ENCODE data around the gene GIT1. TPM values are rescaled to one million over a fixed set of nuclear protein-coding genes. Genes with fewer than 3 reads are reported as not detected.

Gene GIT1
- total RNA-seq, 1 experiment from 2014 or later, result 24.2 TPM

DNA sequence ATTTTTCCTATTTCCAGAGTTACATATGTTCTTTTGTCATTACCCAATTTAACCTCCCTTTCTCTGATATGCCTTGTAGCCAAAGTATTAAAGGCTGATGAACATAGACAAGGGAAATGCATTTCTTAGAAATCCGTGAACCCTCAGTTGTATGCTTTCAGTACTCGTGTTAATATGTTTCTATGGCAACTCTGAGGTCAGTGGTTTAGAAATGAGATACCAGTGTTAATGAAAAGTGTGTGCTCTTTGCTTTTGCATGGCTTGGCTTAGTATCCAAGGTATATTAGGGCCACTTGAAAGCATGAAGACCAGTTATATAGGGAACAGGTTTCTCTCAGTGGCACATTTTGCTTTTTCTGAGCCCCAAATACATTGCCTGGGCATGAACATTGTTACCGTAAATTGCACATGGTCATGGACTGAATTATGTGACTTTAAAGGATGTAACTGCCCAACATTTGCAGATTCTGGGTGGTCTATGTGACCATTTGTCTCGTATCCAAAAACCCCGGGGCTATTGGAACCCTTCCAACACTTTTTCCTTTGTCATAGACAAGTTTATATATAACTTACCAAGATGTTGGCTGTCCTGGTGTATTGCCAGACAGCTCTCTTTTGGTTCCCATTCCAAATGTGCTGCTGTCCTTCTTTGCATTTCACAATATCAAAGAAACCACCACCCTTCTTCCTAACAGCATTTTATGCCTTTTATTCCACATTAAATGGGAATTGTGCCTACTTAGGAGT, 40.1 kb downstream of the GIT1 start:
- Histone ChIP-seq H3K4me1 (ENCODE audit: insufficient read depth, low read length) (no peaks in the 10 kb centered on the region), H3F3A (ENCODE audit: low read length, unreplicated experiment) (no peaks in the 10 kb centered on the region), H3K9me2 (replicated peaks; ENCODE audit: low read length) (no peaks in the 10 kb centered on the region), H3K27me3 (ENCODE audit: low read length) (no peaks in the 10 kb centered on the region), H3K9ac (ENCODE audit: low read length) (no peak overlapping the region), H3K4me2 (ENCODE audit: low read length) (no peak overlapping the region), H3K79me2 (ENCODE audit: low read length) (no peaks in the 10 kb centered on the region), H3K36me3 (ENCODE audit: low read depth, low read length) (no peaks in the 10 kb centered on the region), H4K20me1 (ENCODE audit: low read length) (no peaks in the 10 kb centered on the region), H3K27ac (ENCODE audit: low read length) (no peak overlapping the region), H3K9me3 (ENCODE audit: low read length) (no peaks in the 10 kb centered on the region), H3K4me3 (ENCODE audit: low read length) (no peak overlapping the region), H2AFZ (ENCODE audit: low read length) (no peak overlapping the region)
- DNase-seq (no peak), ATAC-seq (no peak)
- ChIA-PET CTCF (no interaction called here), POLR2A (ENCODE audit: unreplicated experiment) (no interaction called here)
- intact Hi-C loops (cut with micrococcal nuclease), result no loop called here
- BruUV-seq (replicated peaks), result no TSS peak
- TF ChIP-seq, protein P1, sequence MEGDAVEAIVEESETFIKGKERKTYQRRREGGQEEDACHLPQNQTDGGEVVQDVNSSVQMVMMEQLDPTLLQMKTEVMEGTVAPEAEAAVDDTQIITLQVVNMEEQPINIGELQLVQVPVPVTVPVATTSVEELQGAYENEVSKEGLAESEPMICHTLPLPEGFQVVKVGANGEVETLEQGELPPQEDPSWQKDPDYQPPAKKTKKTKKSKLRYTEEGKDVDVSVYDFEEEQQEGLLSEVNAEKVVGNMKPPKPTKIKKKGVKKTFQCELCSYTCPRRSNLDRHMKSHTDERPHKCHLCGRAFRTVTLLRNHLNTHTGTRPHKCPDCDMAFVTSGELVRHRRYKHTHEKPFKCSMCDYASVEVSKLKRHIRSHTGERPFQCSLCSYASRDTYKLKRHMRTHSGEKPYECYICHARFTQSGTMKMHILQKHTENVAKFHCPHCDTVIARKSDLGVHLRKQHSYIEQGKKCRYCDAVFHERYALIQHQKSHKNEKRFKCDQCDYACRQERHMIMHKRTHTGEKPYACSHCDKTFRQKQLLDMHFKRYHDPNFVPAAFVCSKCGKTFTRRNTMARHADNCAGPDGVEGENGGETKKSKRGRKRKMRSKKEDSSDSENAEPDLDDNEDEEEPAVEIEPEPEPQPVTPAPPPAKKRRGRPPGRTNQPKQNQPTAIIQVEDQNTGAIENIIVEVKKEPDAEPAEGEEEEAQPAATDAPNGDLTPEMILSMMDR (conservative IDR thresholded peaks at IDR 0.05; ENCODE audit: low read depth, low read length), result no peak
- TF ChIP-seq EZH2phosphoT487 (IDR thresholded peaks at IDR 0.05; ENCODE audit: borderline replicate concordance, low read length), result no peak
- TF ChIP-seq EZH2 (IDR thresholded peaks at IDR 0.05; ENCODE audit: low read length, unreplicated experiment), result no peak

DNA sequence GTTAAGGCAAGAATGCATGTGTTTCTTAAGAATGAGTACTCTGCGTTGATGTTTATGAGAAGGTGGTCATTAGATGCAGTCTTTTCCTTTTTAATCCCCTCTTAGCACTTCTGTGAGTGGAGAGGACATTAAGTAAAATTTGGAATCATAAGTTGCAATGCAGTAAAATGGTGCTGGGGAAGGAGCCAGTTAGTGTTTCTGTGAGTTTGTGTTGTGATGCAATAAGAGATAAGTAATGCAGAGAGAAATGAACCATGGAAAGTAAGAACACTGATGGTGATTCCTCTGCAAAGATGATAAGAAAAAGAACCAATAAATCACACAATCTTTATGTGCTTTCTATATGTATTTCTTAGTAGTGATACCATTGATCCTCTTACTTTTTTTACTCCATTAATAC, 42.6 kb downstream of the GIT1 start:
- no TSS peak for BruUV-seq (replicated peaks)
- H3K9me3 ChIP-seq (ENCODE audit: low read length), result no peaks in the 10 kb centered on the region
- H3K9ac ChIP-seq (ENCODE audit: low read length), result no peak overlapping the region
- H3K4me2 ChIP-seq (ENCODE audit: low read length), result no peak overlapping the region
- H3K27me3 ChIP-seq (ENCODE audit: low read length), result no peaks in the 10 kb centered on the region
- no peak overlapping the region for H2AFZ ChIP-seq (ENCODE audit: low read length)
- ChIA-PET CTCF (no interaction called here), POLR2A (ENCODE audit: unreplicated experiment) (no interaction called here)
- H3K79me2 ChIP-seq (ENCODE audit: low read length), result no peaks in the 10 kb centered on the region
- H3K9me2 ChIP-seq (replicated peaks; ENCODE audit: low read length), result no peaks in the 10 kb centered on the region
- H4K20me1 ChIP-seq (ENCODE audit: low read length), result no peaks in the 10 kb centered on the region
- no peak overlapping the region for H3K4me3 ChIP-seq (ENCODE audit: low read length)
- no peaks in the 10 kb centered on the region for H3K4me1 ChIP-seq (ENCODE audit: insufficient read depth, low read length)
- intact Hi-C loops (cut with micrococcal nuclease), result no loop called here
- TF ChIP-seq EZH2phosphoT487 (IDR thresholded peaks at IDR 0.05; ENCODE audit: borderline replicate concordance, low read length), result no peak
- no peak for TF ChIP-seq EZH2 (IDR thresholded peaks at IDR 0.05; ENCODE audit: low read length, unreplicated experiment)
- TF ChIP-seq, protein P1 (conservative IDR thresholded peaks at IDR 0.05; ENCODE audit: low read depth, low read length), result no peak
- no peaks in the 10 kb centered on the region for H3F3A ChIP-seq (ENCODE audit: low read length, unreplicated experiment)
- DNase-seq, result no peak
- H3K36me3 ChIP-seq (ENCODE audit: low read depth, low read length), result no peaks in the 10 kb centered on the region
- ATAC-seq, result no peak
- no peak overlapping the region for H3K27ac ChIP-seq (ENCODE audit: low read length)

DNA sequence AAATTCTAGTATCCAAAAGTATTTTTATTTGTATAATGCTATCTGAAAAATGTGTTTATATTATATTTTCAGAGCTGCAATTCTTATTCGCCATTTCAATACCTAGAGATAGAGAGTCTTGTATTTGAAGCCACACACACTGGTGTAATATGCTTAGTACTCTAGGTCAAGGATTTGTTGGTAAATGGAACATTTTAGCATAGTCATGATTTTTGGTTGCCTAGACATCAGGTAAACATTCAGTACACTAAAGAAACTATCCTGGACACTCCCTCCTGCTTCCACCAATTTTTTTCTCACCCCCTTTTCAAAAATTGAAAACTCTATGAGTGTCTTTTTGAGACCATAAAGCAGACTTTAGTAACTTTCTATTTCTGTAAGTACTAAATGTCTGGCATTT, 43.4 kb downstream of the GIT1 start:
- H4K20me1 ChIP-seq (ENCODE audit: low read length), result no peaks in the 10 kb centered on the region
- no peaks in the 10 kb centered on the region for H3K36me3 ChIP-seq (ENCODE audit: low read depth, low read length)
- H3K79me2 ChIP-seq (ENCODE audit: low read length), result no peaks in the 10 kb centered on the region
- no peaks in the 10 kb centered on the region for H3F3A ChIP-seq (ENCODE audit: low read length, unreplicated experiment)
- H3K9me3 ChIP-seq (ENCODE audit: low read length), result no peaks in the 10 kb centered on the region
- H3K9me2 ChIP-seq (replicated peaks; ENCODE audit: low read length), result no peaks in the 10 kb centered on the region
- no TSS peak for BruUV-seq (replicated peaks)
- no peak overlapping the region for H3K27ac ChIP-seq (ENCODE audit: low read length)
- no peak overlapping the region for H3K4me3 ChIP-seq (ENCODE audit: low read length)
- no peak for DNase-seq
- H3K27me3 ChIP-seq (ENCODE audit: low read length), result no peaks in the 10 kb centered on the region
- no peak for TF ChIP-seq EZH2phosphoT487 (IDR thresholded peaks at IDR 0.05; ENCODE audit: borderline replicate concordance, low read length)
- TF ChIP-seq, protein P1 (conservative IDR thresholded peaks at IDR 0.05; ENCODE audit: low read depth, low read length), result no peak
- no peak for TF ChIP-seq EZH2 (IDR thresholded peaks at IDR 0.05; ENCODE audit: low read length, unreplicated experiment)
- H3K4me1 ChIP-seq (ENCODE audit: insufficient read depth, low read length), result no peaks in the 10 kb centered on the region
- no peak for ATAC-seq
- no peak overlapping the region for H2AFZ ChIP-seq (ENCODE audit: low read length)
- H3K4me2 ChIP-seq (ENCODE audit: low read length), result no peak overlapping the region
- ChIA-PET POLR2A (ENCODE audit: unreplicated experiment) (no interaction called here), CTCF (no interaction called here)
- intact Hi-C loops (cut with micrococcal nuclease), result no loop called here
- H3K9ac ChIP-seq (ENCODE audit: low read length), result no peak overlapping the region
